Left lobe of liver (tissue), 2 donors: Measurements from ENCODE around the gene CFAP20DC. TPM values are rescaled to one million over a fixed set of nuclear protein-coding genes. Genes with fewer than 3 reads are reported as not detected.

ENCODE experiments used
- ATAC-seq: fragments of 200-7000 bp; cut with Tn5 transposase; one replicate; pipeline ENCODE4 v1.9.1; 2020; ENCODE audit warnings: mild to moderate bottlenecking, moderate library complexity
- DNase-seq: peaks from one replicate; pipeline ENCODE4 v3.0.0-alpha.2; 2020; ENCODE audit warnings: low spot score
- total RNA-seq: library from RNA; stranded (reverse); gene quantifications from one replicate; pipeline ENCODE4 v1.2.1, GENCODE V29; 2021
- donor health status: DM: no; HTN: no; CAD: no; lungs with moderate emphysema.
- donor health status: DM: no; HTN: yes; CAD: no.

Gene CFAP20DC
- total RNA-seq, 1 donor from 2014 or later, result 1.2 TPM

- no peak for DNase-seq
- ATAC-seq, result no peak
These were observed 22.2 kb downstream of the CFAP20DC start for GRCh38 chr3:59027607-59028006.

- DNase-seq (no peak), ATAC-seq (no peak)
These were observed 26.2 kb downstream of the CFAP20DC start for GRCh38 chr3:59023612-59024011.

- DNase-seq (peak; percentile 78), ATAC-seq (peak; percentile 80)
These were observed 32.2 kb downstream of the CFAP20DC start for GRCh38 chr3:59017617-59017984.

- ATAC-seq, result peak; percentile 88
- peak; percentile 73 for DNase-seq
These were observed 32.8 kb downstream of the CFAP20DC start for GRCh38 chr3:59016930-59017616.

- no peak for DNase-seq
These were observed 36.2 kb downstream of the CFAP20DC start for GRCh38 chr3:59013611-59014010.

GRCh38 chr3:59006634-59007517, 42.9 kb downstream of the CFAP20DC start:
- no peak for DNase-seq

More at GRCh38 chr3:59013611-59014010, 36.2 kb downstream of the CFAP20DC start:
- no peak for ATAC-seq

GRCh38 chr3:59001675-59002074, 48.1 kb downstream of the CFAP20DC start:
- ATAC-seq (no peak), DNase-seq (no peak)

More at GRCh38 chr3:59006634-59007517, 42.9 kb downstream of the CFAP20DC start:
- no peak for ATAC-seq

GRCh38 chr3:58999774-59000160, 50.1 kb downstream of the CFAP20DC start:
- DNase-seq, result no peak
- no peak for ATAC-seq

GRCh38 chr3:58999134-58999773, 50.6 kb downstream of the CFAP20DC start:
- DNase-seq (no peak), ATAC-seq (no peak)

- DNase-seq, result no peak
- no peak for ATAC-seq
These were observed 51.2 kb downstream of the CFAP20DC start for GRCh38 chr3:58998476-58999117.

GRCh38 chr3:58996730-58997129, 53.1 kb downstream of the CFAP20DC start:
- ATAC-seq (no peak), DNase-seq (no peak)

- peak; percentile 97 for ATAC-seq
- no peak for DNase-seq
These were observed 55.0 kb downstream of the CFAP20DC start for GRCh38 chr3:58994746-58995330.

GRCh38 chr3:58993547-58993946, 56.3 kb downstream of the CFAP20DC start:
- no peak for ATAC-seq
- no peak for DNase-seq

GRCh38 chr3:58991623-58992022, 58.2 kb downstream of the CFAP20DC start:
- ATAC-seq (no peak), DNase-seq (no peak)

GRCh38 chr3:58991026-58991425, 58.8 kb downstream of the CFAP20DC start:
- no peak for ATAC-seq
- DNase-seq, result no peak

GRCh38 chr3:58989955-58990354, 59.9 kb downstream of the CFAP20DC start:
- ATAC-seq (no peak), DNase-seq (no peak)

GRCh38 chr3:58989163-58989562, 60.7 kb downstream of the CFAP20DC start:
- no peak for DNase-seq
- ATAC-seq, result no peak

GRCh38 chr3:58988041-58988440, 61.8 kb downstream of the CFAP20DC start:
- ATAC-seq, result no peak
- DNase-seq, result no peak

- ATAC-seq, result no peak
These were observed 63.2 kb downstream of the CFAP20DC start for GRCh38 chr3:58986654-58987053.

GRCh38 chr3:58979840-58980239, 70.0 kb downstream of the CFAP20DC start:
- DNase-seq, result no peak
- ATAC-seq, result no peak

More at GRCh38 chr3:58986654-58987053, 63.2 kb downstream of the CFAP20DC start:
- DNase-seq, result no peak

- DNase-seq (no peak), ATAC-seq (no peak)
These were observed 76.0 kb downstream of the CFAP20DC start for GRCh38 chr3:58973796-58974195.
